T-helper 1 cell treated with Interleukin-12 subunit alpha and Interleukin-12 subunit beta and Interleukin-4 antibody, amounts not matched to agents 30 ng/mL and 1 ng/mL, for 36 hours (primary cell): ENCODE results near the gene RGS6. TPM values are rescaled to one million over a fixed set of nuclear protein-coding genes. Genes with fewer than 3 reads are reported as not detected.

Experiments used
- intact Hi-C: fragments of 100-400 bp; cut with micrococcal nuclease; formaldehyde crosslinking; loops from one replicate; pipeline ENCODE4 v1.15.1; 2024
- total RNA-seq: library from RNA; stranded (reverse); gene quantifications from 2 replicates; pipeline ENCODE4 v1.2.3, GENCODE V29; 2022

The RGS6 gene
- total RNA-seq, 1 donor from 2014 or later = 3.0 TPM

- intact Hi-C loops = no loop called here
Observed at GRCh38 chr14:72237722-72238666, 305.8 kb downstream of the RGS6 start.

GRCh38 chr14:72243309-72244293 lies 311.4 kb downstream of the RGS6 start:
- intact Hi-C loops = no loop called here

DNA sequence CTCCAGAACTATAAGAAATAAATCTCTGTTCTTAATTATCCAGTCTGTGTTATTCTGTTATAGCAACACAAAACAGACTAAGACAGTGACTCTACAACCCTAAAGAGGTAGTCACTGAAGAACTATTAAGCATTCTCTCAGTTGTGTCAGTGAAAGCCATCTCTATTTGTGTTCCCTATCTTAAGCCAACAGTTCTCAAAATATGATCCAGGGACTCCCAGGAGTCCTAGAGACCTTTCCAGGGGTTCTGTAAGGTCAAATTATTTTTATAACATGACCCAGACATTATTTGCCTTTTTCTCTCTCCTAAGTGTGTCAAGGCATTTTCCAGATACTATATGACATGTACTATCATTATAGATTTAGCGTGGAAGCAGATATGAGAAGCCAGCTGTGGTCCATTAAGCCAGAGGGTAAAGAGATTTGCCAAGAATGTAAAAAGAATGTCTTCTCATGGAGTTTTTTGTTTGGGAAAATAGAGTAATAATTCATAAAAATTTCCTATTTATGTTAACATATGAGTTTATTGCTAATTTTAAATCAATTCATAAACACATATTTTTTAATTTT lies 315.8 kb downstream of the RGS6 start:
- intact Hi-C loops = no loop called here

GRCh38 chr14:72253503-72253902 lies 321.3 kb downstream of the RGS6 start:
- intact Hi-C loops = no loop called here

GRCh38 chr14:72254202-72254936 lies 322.1 kb downstream of the RGS6 start:
- intact Hi-C loops = no loop called here

- intact Hi-C loops = no loop called here
Observed at GRCh38 chr14:72254937-72255472, 322.8 kb downstream of the RGS6 start.

DNA sequence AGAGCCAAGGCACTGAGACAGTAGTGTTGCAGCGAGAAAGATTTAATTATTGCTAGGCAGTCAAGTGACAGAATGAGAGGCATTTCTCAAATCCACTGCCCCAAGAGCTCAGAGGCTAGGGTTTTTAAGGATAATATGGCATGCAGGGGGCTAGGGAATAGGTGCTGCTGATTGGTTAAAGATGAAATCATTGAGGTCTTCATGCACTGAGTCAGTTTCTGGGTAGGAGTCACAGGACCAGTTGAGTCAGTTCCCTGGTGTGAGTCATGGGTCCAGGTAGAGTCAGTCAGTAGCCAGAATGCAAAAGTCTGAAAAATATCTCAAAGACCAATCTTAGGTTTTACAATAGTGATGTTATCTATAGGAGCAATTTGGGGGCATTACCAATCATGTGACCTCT lies 323.8 kb downstream of the RGS6 start:
- intact Hi-C loops = no loop called here

DNA sequence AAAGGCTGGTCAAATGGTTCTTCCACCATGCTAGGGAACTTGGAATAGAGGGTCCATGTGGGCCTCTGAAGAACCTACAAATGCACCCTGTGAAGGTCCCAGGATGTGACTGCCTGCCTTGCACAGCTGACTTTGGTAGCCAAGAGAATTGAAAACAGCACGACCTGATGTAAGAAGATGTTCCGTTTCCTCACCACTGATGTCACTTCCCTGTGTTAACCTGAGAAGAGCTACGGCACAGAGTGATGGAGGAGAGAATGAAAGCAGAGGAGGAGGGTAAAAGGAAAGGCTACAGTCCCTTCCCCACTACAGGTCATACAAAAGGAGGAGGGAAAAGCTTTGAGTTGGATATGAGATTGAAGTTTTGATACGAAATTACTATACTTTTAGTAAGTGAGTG lies 328.8 kb downstream of the RGS6 start:
- intact Hi-C loops = no loop called here

DNA sequence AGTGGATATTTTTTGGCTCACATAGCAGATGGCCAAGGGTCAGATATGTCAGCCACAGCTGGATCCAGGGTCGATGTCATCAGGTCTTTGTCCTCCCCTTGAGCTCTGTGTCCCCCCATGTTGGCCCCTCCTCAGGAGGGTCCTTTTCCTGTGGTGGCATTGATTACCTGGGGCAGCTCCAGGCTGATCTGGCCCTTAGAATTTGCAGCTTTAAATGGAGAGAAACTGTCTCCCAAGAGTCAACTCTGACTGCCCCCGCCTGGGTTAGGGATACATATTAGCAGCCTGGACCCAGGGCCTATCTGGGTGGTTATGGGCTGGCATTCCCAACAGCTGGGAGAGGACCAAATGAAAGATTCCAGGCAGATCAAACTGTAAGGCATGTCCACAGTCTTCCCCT lies 330.5 kb downstream of the RGS6 start:
- intact Hi-C loops = no loop called here

DNA sequence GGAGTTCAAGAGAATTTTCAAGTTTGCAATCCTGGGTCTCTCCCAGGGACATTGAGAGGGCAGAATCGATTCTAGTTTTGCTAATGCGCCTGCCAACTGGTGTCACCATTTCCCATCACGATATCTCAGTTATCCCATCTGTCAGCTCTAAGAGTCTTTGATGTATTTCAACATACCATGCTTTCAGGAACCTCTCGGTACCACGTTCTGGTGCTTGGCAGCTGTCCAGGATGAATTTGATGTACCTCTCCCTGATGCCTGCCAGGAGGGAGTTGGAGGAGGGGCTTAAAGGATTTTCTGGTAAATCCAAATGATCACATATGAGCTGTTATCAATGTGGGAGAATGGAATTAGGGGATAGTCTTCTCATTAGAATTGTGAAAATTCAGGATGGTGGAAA lies 332.5 kb downstream of the RGS6 start:
- intact Hi-C loops = no loop called here

- intact Hi-C loops = no loop called here
Observed at GRCh38 chr14:72270147-72270727, 338.0 kb downstream of the RGS6 start.

- intact Hi-C loops = no loop called here
Observed at GRCh38 chr14:72270749-72271148, 338.5 kb downstream of the RGS6 start.

DNA sequence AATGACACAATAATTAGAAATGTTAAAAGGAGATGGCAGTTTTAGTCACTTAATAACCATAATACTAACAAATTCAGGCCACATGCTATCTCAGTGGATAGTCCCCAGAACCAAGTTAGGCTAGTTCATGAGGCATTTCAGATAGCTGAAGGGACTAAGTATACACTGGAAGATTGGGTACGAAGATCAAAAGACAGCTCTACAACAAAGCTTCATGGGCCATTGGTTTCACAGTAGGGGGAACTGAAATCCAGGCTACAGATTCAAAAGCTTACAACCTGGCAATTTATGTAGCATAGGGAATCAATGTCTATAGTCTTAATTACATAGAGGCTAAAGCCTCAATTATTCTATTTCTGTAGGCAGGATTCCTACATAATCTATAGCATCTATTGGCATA lies 343.0 kb downstream of the RGS6 start:
- intact Hi-C loops = no loop called here

- intact Hi-C loops = no loop called here
Observed at GRCh38 chr14:72278316-72278715, 346.1 kb downstream of the RGS6 start.

DNA sequence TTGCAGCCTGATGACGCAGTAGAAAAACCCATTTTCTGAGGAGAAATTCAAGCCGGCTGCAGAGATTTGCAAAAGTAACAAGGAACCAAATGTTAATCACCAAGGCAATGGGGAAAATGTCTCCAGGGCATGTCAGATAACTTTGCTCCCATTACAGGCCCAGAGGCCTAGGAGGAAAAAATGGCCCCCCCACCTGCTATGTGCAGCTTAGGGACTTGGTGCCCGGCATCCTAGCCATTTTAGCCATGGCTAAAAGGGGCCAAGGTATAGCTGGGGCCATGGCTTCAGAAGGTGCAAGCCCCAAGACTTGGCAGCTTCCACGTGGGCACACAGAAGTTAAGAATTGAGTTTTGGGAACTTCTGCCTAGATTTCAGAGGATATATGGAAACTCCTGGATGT lies 351.9 kb downstream of the RGS6 start:
- intact Hi-C loops = no loop called here

- intact Hi-C loops = no loop called here
Observed at GRCh38 chr14:72290241-72290640, 358.0 kb downstream of the RGS6 start.

DNA sequence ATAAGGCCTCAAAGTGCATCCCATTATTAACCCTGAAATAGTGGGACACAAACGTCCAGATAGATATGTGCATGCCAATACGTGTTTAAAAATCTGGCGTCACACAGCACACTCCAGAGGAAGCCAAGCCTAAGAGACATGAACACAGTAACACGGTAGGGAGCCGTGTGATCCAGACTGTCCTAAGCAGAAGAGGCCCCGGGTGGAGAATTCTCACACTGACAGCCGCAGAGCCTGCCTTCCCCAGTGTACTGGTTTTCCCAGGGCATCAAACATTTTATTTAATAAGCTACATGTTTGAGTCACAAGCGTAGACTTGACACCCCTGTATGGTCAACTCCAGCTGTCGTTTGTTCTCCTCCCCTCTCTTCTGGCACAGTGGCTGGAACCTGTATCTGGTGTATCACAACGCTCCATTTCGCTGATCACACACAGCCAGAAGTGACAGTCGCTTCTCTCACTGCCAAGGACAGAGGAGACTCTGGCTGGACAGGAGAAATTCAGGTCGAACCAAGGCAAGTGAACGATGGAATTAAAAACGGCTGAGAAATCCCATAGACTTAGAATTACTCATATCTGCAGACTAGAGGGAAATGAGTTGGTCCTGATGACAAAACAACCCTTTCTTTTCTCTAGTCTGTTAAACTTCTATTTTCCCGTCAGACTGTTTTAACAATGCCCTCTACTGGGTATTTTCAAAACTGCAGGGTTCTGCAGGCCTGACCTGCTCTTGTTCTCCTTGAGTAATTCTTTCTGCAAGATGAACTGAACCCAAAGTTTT lies 359.9 kb downstream of the RGS6 start:
- intact Hi-C loops = loop anchor here (1.0 kb wide), 2 partner anchors 128 to 268 kb away; no protein-coding TSS in a partner anchor

DNA sequence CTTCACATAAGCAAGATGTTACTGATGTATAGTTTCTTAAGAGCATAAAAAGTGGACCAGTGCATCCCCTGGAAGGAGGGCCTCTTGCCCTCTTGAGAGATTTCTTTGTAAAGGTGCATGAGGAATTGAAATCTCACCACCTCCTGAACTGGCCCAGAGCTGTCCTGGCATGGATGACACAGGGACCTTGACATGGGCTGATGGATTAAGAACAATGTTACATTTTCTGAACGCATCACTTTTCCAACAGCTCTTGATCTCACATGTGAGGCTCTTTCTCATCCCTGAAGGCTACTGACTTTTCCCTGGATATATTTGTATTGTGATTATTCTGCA lies 360.4 kb downstream of the RGS6 start:
- intact Hi-C loops = loop anchor here (1.0 kb wide), 2 partner anchors 128 to 268 kb away; no protein-coding TSS in a partner anchor

DNA sequence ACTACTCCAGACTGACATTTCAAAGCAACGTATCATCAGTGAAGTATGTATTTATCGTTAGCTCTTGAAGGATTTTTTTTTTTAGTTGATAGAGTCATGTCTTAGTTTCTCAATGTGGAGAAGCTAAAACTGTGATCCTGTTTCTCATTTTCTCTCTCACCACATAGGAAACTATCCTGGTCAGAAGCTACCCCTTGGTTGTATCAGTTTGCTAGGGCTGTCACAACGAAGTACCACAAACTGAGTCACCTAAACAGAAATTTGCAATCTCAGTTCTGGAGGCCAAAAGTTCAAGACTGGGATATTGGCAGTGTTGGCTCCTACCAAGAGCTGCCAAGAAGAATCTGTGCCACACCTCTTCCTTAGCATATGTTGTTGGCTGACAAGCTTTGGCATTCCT lies 369.1 kb downstream of the RGS6 start:
- intact Hi-C loops = no loop called here

GRCh38 chr14:72303930-72304329 lies 371.7 kb downstream of the RGS6 start:
- intact Hi-C loops = no loop called here
